Measurements from ENCODE around the gene CGNL1.
A peak's percentile ranks its signal among the peaks of the same experiment; 100 is the strongest.

Gene CGNL1, protein sequence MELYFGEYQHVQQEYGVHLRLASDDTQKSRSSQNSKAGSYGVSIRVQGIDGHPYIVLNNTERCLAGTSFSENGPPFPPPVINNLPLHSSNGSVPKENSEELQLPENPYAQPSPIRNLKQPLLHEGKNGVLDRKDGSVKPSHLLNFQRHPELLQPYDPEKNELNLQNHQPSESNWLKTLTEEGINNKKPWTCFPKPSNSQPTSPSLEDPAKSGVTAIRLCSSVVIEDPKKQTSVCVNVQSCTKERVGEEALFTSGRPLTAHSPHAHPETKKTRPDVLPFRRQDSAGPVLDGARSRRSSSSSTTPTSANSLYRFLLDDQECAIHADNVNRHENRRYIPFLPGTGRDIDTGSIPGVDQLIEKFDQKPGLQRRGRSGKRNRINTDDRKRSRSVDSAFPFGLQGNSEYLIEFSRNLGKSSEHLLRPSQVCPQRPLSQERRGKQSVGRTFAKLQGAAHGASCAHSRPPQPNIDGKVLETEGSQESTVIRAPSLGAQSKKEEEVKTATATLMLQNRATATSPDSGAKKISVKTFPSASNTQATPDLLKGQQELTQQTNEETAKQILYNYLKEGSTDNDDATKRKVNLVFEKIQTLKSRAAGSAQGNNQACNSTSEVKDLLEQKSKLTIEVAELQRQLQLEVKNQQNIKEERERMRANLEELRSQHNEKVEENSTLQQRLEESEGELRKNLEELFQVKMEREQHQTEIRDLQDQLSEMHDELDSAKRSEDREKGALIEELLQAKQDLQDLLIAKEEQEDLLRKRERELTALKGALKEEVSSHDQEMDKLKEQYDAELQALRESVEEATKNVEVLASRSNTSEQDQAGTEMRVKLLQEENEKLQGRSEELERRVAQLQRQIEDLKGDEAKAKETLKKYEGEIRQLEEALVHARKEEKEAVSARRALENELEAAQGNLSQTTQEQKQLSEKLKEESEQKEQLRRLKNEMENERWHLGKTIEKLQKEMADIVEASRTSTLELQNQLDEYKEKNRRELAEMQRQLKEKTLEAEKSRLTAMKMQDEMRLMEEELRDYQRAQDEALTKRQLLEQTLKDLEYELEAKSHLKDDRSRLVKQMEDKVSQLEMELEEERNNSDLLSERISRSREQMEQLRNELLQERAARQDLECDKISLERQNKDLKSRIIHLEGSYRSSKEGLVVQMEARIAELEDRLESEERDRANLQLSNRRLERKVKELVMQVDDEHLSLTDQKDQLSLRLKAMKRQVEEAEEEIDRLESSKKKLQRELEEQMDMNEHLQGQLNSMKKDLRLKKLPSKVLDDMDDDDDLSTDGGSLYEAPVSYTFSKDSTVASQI
- total RNA-seq: 0 to 0.65 (median 0.15) reads per million in 18 experiments

DNA sequence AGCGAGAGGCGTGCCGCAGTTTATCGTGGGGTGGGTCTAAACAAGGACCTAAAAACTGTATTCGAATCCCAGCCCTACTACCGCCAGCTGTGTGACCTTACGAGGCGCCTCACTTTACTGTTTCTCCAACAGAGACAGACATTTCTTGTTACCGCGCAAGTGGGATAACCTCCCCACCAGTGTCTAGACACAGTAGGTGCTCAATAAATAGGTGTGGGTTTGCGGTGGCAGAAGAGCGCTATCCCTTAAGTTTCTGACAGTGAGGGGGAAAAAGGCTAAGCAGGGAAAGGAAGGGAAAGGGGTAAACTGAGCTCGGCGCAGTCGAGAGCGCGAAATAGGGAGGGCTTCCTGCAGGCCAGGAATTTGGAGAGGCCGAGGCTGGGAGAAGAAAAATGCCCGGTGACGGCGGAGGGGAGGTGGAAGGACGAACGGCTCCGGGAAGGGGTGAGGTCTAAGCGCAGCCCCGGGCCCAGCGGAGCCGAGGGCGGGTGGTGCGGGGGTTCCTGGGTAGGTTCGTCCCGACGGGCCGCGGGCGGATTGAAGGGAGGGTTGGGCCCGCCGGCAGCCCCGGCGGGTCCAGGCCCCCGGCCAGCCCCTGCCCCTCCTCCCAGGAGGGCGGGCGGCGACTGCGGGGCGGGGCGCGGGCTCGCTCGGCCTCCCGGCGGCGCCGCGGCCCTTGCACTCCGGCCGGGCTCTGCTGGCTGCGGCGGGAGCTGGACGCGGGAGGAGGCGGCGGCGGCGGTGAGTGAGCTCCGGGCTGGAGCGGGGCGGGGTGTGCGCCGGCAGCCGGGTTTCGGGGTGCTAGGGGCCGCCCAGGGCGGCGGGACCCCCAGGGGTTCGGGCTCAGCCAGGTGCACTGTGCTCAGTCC is at the start of gene CGNL1:
Gene CGNL1, plus strand, starts transcription at position 679 of the 869 bp plus-strand sequence. CDS start 61,495 bp downstream, outside the sequence.
- DNase-seq: no peak

DNA sequence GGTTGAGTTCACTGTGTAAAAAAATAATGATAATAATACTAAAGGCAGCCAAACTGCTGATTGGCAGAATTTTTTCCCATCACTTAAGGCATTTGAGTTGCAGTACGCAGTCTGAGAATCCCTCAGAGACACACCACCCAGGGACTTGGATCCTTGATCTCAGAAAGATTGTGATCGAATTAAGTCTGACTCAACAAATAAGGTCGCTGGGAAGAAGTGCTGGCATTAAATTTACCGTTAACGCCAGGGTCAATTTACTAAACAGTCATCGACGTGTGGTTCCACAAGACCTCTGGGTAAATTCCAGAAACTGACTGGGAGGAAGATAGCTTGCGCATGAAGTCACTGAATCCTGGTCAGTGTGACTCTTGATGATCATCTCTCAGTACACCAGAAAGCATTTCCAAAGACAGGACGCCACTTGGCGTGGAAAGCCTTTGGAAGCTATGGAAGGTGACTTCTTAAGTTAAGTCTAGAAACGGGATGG is 48.3 kb upstream of the CGNL1 start:
- DNase-seq: no peak

DNA sequence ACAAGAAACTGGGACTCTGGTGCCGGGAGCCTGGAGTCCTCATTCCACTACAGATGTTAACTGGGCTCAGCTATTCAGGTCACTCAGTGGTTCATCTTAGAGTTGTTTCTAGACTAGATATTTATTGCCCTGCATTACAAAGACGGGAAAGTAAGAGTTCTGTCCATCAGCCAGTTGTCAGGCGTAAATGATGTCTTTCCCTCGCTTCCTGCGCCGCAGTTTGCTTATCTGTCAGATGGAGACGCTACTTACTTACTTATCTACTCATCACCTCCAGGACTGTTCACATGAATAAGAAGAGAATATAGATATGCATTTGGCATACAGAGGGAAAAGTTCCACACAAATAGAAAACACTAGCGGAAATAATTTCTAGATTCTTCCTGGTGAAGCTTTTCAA is 47.8 kb upstream of the CGNL1 start:
- DNase-seq: no peak

DNA sequence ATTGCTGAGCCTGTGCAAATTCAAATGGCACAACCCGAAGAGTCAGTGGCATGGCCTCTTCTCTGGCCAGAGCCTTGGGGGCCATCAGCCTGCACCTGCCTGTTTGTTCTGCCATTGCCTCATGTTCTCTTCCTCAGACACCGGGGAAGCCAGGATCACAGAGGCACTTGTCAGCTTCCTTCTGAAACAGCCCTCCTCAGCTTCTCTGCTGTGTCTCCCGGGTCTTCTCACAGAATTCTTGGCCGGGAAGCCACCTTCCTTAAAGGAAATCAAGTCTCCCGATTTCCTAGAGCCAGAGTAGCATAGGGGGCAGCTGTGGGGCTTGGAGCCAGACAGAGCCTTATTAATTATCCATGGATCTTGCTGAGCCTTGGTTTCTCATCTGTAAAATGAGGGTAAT is 47.4 kb upstream of the CGNL1 start:
- no peak for DNase-seq

DNA sequence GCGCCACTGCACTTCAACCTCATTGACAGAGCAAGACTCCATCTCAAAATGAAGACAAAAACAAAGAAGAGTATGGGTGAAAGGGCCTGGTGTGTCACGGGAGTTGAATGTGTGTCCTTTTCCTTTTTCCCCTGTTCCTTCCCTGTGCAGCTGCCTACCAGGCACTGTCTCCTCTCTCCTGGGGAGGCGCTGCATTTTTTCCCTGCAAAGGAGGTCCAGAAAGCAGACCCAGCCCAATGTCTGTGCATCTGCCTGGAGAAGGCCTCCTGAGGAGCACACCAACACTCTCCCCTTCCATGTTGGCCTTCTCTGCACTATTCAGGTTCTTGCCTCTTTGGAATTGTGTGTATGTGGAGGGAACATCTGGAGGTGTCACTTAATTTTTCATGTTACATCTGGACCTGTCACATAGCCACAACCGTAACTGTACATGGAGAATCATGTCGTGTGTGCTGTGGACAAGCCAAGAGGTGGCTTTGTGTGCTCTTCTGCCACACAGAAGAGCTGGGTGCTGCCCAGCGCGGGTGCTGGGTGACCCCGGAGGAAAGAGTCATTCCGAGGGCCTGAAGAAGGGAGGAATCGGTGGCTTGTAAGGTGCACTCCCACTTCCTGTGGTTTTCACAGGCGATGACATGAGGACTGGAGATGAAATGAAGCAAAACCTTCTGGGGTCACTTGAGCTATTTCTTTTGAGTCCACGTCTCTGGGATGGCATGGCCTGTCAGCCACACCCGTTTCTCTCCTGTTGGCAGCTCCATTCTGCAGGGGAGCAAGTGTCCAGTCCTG is 46.5 kb upstream of the CGNL1 start:
- DNase-seq: no peak

DNA sequence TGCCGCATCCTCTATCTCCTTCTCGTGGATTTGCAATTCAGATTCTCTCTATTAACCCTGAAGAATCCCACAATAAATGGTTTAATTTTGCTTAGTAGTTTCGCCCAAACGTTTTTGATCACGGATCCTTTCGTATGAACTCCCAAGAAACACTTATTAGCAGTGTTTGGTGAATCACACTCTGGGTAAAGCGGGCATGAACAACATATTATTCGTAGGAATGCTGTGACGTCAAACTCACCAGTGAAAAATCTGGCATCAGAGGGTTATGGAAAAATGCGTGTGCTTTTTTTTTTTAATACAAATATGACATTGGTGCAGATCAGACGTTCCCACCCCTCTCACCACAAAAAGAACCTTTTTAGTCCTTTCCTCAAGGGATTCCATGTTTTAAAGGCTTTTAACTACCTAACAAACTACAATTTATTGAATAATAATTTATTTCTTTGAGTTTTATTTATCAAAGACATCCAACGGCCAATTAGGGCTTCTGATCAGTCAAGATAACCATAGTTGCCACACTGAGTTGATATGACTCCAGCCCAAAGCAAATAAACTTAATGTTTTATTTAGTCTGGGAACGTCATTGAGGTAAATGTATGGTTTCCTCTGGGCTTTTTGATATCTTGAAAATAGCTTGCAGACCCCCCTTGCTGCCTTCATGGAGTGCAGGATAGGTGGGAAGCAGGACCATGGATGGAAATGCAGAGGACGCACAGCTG is 45.5 kb upstream of the CGNL1 start:
- no peak for DNase-seq

DNA sequence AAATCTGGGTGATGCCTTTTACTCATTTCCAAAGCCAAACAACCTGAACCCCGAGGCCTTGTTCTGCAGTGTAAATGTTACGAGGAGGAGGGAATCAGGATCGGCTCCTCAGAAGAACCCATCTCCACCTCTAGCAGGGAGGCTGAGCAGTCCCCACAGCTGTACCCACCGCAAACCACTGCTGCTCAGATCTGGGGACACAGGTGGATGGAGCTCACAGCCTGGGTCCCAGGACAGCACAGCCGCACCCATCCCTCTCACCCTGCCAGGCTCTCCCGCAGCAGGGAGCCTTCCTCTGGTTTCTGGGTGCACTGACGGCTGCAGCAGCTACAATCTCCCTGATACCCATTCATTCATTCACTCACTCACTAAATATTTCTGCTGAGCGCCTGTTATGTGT is 44.0 kb upstream of the CGNL1 start:
- no peak for DNase-seq

DNA sequence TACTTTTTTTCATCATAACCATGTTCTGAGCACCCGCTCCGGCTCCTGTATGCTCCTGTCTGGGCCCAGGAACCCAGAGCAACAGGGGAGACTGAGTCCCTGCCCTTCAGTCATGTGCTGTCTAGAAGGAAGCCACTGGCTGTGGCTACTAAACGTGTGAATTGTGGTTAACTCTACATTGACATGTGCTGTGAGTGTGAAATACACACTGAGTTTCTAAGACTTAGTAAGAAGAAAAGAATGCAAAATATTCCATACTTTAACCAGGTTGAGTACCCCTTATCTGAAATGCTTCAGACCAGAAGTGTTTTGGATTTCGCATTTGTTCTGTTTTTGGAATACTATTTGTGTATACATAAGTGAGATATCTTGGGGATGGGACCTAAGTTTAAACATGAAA is 42.8 kb upstream of the CGNL1 start:
- no peak for DNase-seq

DNA sequence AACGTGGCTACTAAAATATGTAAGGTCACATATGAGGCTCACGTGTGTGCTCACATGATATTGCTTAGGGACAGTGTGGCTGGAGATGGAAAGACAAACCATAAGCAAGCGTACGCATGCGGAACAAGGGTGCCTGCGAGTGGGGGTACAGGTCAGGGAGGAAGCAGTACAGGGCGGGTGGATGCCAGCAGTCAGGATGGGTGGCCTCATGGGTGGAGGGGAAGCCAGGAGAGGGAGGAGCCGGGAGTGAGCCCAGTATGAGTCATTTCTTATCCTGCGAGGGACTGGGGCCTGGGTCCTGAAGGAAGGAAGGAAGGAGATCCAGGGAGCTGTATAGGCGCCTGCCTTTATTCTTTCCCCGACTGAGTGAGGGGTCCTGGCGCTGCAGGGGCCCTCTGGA is 42.0 kb upstream of the CGNL1 start:
- no peak for DNase-seq

DNA sequence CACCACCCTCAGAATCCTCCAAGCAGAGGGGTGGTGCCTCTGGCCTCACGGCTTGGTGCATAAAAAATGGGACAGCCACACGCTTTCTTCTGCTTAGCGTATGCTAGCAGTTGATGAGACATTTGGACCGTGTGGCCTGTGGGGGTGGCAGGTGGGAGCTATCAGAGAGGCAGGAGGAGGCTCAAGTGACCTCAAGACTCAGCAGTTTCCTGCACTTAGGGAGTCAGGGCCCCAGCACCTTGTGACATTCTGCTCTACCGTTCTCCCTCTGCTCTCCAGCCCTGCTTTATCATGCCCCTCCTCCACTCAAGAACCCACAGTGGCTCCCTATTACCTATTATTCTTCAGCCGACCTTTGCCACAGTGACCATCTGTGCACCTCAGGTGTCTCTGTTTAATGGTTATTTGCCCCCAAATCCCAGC is 41.0 kb upstream of the CGNL1 start:
- DNase-seq: no peak

DNA sequence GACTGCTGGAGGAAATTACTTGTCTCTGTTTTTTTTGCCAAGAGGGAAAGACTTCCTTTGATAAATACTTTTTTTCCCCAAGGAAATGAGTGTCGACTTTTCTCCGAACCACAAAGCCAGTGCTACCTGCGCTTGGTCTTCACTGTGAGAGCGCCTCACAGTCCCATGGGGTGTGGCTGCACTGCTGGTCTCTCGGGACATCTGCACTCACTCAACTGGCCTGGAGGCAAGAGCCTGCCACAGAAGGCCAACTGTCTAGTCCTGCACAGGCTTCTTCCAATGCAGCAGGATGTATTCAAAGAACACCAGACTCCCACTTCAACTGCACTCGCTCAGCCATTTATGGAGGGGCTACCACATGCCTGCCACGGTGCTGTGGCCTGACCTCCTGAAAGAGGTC is 40.6 kb upstream of the CGNL1 start:
- DNase-seq: no peak

DNA sequence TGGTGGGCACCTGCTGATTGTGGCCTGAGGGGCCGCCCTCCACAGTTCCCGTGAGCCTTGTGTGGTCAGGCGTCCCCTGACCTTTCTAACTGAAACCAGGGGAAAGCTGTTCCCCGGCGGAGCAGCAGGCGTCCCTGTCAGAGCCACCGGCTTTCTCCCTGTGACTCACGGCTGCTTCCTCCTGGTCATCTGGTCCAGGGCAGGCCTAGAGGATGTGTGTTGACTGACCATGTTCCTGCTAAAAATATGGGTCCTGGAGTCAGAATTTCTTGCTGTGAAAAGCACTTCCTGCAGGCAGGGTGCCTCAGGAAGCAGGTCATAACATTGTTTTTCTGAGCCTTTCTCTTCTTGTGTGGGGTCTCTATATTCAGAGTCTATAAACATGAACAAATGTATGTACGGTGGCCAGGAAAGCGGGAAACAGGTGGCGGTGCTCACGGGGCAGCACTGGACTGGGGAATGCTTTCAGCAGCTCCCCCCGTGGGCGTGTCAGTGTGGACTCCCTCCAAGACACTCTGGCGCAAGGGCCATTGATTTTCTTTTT is 38.4 kb upstream of the CGNL1 start:
- DNase-seq: peak in 1 of 2 donors; percentile 48

DNA sequence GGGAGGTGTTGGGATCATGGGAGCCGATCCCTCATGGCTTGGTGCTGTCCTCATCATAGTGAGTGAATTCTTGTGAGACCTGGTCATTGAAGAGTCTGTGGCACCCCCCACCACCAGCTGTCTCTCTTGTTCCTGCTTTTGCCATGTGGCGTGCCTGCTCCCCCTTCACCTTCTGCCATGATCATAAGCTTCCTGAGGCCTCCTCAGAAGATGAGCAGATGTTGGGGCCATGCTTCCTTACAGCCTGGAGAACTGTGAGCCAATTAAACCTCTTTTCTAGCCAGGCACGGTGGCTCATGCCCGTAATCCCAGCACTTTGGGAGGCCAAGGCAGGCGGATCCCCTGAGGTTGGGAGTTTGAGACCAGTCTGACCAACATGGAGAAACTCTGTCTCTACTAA is 37.0 kb upstream of the CGNL1 start:
- no peak for DNase-seq

DNA sequence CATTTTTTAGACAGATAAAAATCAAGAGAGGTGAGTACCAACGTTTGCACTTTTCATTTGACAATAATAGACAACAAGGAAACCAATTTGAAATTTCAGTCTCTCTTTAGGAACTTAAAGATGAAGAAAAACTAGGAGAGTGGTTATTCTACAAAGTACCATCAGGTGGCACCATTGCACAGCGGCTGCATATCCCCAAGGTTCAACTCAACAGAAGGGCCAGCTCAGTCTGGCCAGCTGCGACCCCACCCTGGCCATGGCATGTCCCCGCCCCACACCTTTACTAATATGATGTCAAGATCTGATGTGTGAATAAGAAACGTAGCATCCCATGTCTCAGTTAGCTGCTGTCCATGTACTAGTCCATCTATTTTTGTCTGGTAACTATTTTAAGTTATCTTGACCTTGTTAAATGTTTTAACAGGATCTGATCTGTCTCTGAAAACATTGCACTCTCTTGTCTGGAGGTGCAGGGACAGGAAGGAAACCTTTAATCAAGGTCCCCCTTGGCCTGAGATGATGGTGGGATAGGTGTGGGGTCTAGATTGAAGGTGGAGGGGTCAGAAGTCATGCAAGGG is 35.5 kb upstream of the CGNL1 start:
- peak; percentile 63 to 66 for DNase-seq

DNA sequence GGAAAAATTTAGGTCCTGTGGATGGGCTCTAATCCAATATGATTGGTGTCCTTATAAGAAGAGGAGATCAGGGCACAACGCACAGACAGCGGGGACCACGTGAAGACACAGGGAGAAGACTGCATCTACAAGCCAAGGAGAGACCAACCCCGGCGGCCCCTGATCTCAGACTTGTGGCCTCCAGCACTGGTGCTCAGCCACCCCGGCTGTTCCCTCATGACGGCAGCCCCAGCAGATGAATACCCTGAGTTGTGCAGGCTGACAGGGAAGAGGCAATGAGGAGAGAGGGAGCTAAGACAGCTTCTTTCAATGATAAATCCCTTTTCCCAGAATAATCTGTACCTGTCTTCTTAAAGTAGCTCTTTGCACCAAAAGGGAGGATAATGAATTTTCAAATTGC is 33.3 kb upstream of the CGNL1 start:
- DNase-seq: no peak

DNA sequence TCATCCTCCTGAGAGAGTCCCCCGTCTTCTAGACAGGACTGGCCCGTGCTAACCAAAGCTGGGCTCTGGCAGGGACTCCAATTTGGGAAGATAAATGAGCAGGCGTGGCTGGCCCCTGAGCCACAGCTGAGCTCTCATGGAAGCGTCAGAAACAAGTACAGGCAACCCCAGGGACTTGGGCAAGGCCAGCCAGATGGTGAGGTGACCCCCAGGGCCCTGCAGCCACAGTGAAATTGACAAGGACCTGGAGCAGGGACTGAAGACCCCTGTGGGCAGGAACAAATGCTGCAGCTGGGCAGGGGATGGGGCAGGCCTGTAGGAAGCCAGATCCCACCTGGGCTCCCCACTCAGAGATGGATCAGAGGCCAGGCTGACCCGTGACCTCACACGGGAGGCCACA is 32.8 kb upstream of the CGNL1 start:
- no peak for DNase-seq

DNA sequence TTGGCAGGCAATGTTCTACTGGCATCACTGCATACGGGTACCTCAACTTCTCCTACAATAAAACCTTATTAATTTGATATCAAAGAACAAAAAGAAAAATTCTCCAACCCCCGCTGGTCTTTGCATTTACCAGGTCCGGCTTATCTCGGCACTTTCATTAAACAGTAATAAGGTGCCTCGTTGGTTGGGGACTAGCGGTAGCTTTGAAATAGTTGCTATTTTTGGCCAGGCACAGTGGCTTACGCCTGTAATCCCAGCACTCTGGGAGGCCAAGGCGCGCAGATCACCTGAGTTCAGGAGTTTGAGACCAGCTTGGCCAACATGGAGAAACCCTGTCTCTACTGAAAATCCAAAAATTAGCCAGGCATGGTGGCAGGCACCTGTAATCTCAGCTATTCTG is 32.0 kb upstream of the CGNL1 start:
- no peak for DNase-seq

DNA sequence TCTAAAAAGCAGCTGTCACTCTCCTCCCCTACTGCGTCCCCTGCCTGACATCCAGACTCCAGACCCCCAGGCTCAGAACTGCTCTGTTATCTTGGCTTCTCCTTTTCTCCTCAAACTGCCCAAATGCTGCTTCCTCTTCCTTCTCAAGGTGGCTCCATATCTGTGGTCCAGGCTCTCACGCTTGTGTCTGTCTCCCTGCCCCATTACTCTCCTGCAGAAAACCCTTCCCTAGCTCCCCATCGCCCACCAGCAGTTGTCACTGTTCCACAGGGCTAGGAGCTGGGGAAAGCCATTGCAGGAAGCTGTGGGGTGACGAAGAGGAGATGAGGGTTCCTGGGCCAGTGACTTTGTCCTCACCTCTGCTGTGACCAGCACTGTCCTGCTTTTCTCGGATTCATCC is 30.7 kb upstream of the CGNL1 start:
- no peak for DNase-seq

DNA sequence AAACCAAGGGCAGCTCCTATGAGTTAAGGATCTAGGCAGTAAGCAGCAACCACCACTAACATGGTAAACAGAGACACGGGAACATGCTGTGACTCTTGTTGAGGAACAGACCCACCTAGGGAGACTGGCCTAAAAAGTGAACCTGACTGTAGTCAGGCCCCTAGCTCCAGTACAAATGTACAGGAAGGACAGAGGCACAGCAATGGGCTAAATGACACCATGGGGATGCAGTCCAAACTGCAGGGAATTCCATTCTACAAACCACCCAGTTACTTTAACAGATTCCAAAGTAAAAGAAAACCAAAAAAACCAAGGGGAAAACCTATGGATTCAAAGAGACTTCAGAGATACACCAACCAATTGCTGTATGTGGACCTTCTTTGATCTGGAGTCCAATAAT is 28.2 kb upstream of the CGNL1 start:
- DNase-seq: no peak

Measured in inflammatory macrophage (primary cell).